ENCODE data around the gene TTLL5.
"Not testable (repeated sequence)": the region's sequence is repeated elsewhere in the genome, so short reads cannot be mapped to it uniquely, and the experiment has no call there.

TTLL5 gene

GRCh38 chr14:75649337-75649736 lies 11.7 kb upstream of the TTLL5 start:
- DNase-seq: no peak

GRCh38 chr14:75649773-75650172 lies 11.3 kb upstream of the TTLL5 start:
- no peak for DNase-seq

GRCh38 chr14:75650253-75651058 lies 10.6 kb upstream of the TTLL5 start:
- DNase-seq: no peak

GRCh38 chr14:75653563-75653962 lies 7.5 kb upstream of the TTLL5 start:
- no peak for DNase-seq

- DNase-seq: peak; percentile 68
These were observed 6.8 kb upstream of the TTLL5 start for GRCh38 chr14:75654127-75654732.

GRCh38 chr14:75655235-75655634 lies 5.8 kb upstream of the TTLL5 start:
- DNase-seq: no peak

- no peak for DNase-seq
These were observed 3.7 kb upstream of the TTLL5 start for GRCh38 chr14:75657331-75657730.

- no peak for DNase-seq
These were observed 2.1 kb upstream of the TTLL5 start for GRCh38 chr14:75658957-75659356.

- DNase-seq: no peak
These were observed 812 bp upstream of the TTLL5 start for GRCh38 chr14:75660238-75660629.

- no peak for DNase-seq
These were observed 411 bp downstream of the TTLL5 start for GRCh38 chr14:75661499-75661814.

- no peak for DNase-seq
These were observed 1.9 kb downstream of the TTLL5 start for GRCh38 chr14:75662966-75663365.

GRCh38 chr14:75667099-75667765 lies 6.2 kb downstream of the TTLL5 start:
- no peak for DNase-seq

GRCh38 chr14:75672605-75673192 lies 11.7 kb downstream of the TTLL5 start:
- DNase-seq: no peak

GRCh38 chr14:75673345-75674035 lies 12.4 kb downstream of the TTLL5 start:
- DNase-seq: no peak

- DNase-seq: no peak
These were observed 14.4 kb downstream of the TTLL5 start for GRCh38 chr14:75675265-75675960.

- DNase-seq: no peak
These were observed 24.9 kb downstream of the TTLL5 start for GRCh38 chr14:75685910-75686309.

- no peak for DNase-seq
These were observed 28.0 kb downstream of the TTLL5 start for GRCh38 chr14:75689012-75689411.

- no peak for DNase-seq
These were observed 29.0 kb downstream of the TTLL5 start for GRCh38 chr14:75690010-75690409.

GRCh38 chr14:75695025-75695424 lies 34.0 kb downstream of the TTLL5 start:
- not testable (repeated sequence) for DNase-seq

GRCh38 chr14:75697386-75697785 lies 36.3 kb downstream of the TTLL5 start:
- DNase-seq: no peak

- no peak for DNase-seq
These were observed 36.9 kb downstream of the TTLL5 start for GRCh38 chr14:75697918-75698317.

- DNase-seq: no peak
These were observed 38.3 kb downstream of the TTLL5 start for GRCh38 chr14:75699331-75699730.

GRCh38 chr14:75700295-75700694 lies 39.2 kb downstream of the TTLL5 start:
- DNase-seq: no peak
